Naive B cell (primary cell): Measurements from ENCODE around the gene TMEM87B. TPM values are rescaled to one million over a fixed set of nuclear protein-coding genes. Genes with fewer than 3 reads are reported as not detected.
"Not testable (repeated sequence)": the region's sequence is repeated elsewhere in the genome, so short reads cannot be mapped to it uniquely, and the experiment has no call there.

Experiments used
- ATAC-seq, 2 donors: fragments of 150-1000 bp; cut with Tn5 transposase; 2 replicates each; pipeline ENCODE4 v1.10.0; 2021; ENCODE audit warnings: low read depth in 2 of 2, mild to moderate bottlenecking in 2 of 2, moderate library complexity in 2 of 2
- DNase-seq: peaks from one replicate; pipeline ENCODE4 v3.0.0; 2022
- H3K27ac Mint-ChIP-seq, 6 donors: one replicate each; pipeline ENCODE4 v1.8.0; 2020 to 2022; ENCODE audit warnings: mild to moderate bottlenecking in 6 of 6, mixed read lengths in 6 of 6, moderate library complexity in 5 of 6, inconsistent platforms in 2 of 6
- H3K27me3 Mint-ChIP-seq, 3 donors: one replicate each; pipeline ENCODE4 v1.8.0; 2021 to 2022; ENCODE audit warnings: mixed read lengths in 3 of 3, mild to moderate bottlenecking in 1 of 3
- H3K36me3 Mint-ChIP-seq, 2 donors: one replicate each; pipeline ENCODE4 v1.8.0; 2020 to 2022; ENCODE audit warnings: mixed read lengths in 2 of 2, inconsistent platforms in 1 of 2, mild to moderate bottlenecking in 1 of 2
- H3K4me1 Mint-ChIP-seq, 3 donors: one replicate each; pipeline ENCODE4 v1.8.0; 2020 to 2022; ENCODE audit warnings: mixed read lengths in 3 of 3, inconsistent platforms in 1 of 3, mild to moderate bottlenecking in 1 of 3, moderate library complexity in 1 of 3
- H3K4me3 Mint-ChIP-seq, 8 donors: one replicate each; pipeline ENCODE4 v1.8.0; 2020 to 2022; ENCODE audit warnings: mild to moderate bottlenecking in 8 of 8, mixed read lengths in 8 of 8, moderate library complexity in 8 of 8, inconsistent platforms in 2 of 8
- H3K9me3 Mint-ChIP-seq, 7 donors: one replicate each; pipeline ENCODE4 v1.8.0; 2020 to 2022; ENCODE audit warnings: mixed read lengths in 7 of 7, mild to moderate bottlenecking in 5 of 7, inconsistent platforms in 2 of 7, moderate library complexity in 1 of 7
- polyA plus RNA-seq, 6 donors: library from polyadenylated mRNA; unstranded; fragments of 300-500 nt; fragmentation: Illumina TruSeq; gene quantifications; one replicate each; pipeline ENCODE4 v1.2.3, GENCODE V29; 2021; ENCODE audit warnings: low read depth in 6 of 6

TMEM87B gene
- polyA plus RNA-seq, 6 donors from 2014 or later = 5.3 to 12.6 (median 9.5) TPM

DNA sequence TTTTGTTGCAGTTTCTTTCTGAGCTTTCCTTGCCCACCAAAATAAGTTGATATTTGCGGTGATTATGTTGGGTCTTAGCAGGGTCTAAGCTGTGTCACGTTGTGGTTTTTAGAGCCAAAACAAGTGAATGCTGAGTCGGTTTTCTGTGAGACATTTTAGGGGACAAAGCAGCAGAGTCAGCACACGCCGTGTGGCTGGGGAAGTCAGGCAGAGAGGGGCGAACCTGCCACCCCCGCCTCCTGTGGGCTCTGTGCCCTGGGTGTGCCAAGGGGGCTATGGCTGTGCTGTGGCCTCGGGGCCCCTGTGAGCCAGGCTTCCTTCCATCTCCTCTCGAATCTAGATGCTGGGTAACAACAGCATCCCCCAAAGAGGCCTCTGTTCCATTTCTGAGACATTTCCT is 30.8 kb upstream of the TMEM87B start:
- Mint-ChIP-seq H3K27me3 (peaks cover 0 to 26% (median 7%) of the 10 kb centered on the region in 3 donors), H3K27ac (no peak overlapping the region), H3K4me1 (no peaks in the 10 kb centered on the region), H3K4me3 (no peak overlapping the region), H3K36me3 (no peaks in the 10 kb centered on the region), H3K9me3 (peaks cover 0 to 2% (median 0%) of the 10 kb centered on the region in 7 donors)
- no peak for ATAC-seq
- DNase-seq = no peak

- ATAC-seq (no peak), DNase-seq (no peak)
- Mint-ChIP-seq H3K27ac (no peak overlapping the region), H3K27me3 (peaks cover 0 to 27% (median 15%) of the 10 kb centered on the region in 3 donors), H3K4me1 (no peaks in the 10 kb centered on the region), H3K4me3 (no peak overlapping the region), H3K9me3 (peaks cover 0 to 2% (median 0%) of the 10 kb centered on the region in 7 donors), H3K36me3 (no peaks in the 10 kb centered on the region)
Observed at GRCh38 chr2:112024896-112025491, 30.1 kb upstream of the TMEM87B start.

DNA sequence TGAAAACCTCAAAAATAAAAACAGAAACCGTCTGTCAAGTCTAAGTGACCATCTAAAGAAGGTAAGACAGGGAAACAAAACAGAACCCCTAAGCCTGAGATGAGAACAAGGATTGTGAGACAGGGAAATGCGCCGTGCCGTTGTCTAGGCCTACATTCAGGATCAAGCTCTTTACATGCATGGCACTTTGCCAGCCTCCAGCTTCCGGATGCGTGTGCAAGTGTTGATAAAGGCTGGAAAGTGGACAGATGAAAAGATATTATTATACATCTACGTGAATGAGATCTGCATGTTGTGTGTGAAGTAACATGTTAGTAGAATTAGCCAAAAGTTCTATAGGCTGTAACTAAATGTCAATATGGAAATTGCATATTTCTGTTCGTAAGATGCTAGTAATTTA is 28.6 kb upstream of the TMEM87B start:
- no peak for ATAC-seq
- Mint-ChIP-seq H3K9me3 (peaks cover 0 to 2% (median 0%) of the 10 kb centered on the region in 7 donors), H3K36me3 (no peaks in the 10 kb centered on the region), H3K27ac (peak overlapping the region in 1 of 6 donors; percentile 26), H3K4me3 (no peak overlapping the region), H3K27me3 (peaks cover 0 to 18% (median 9%) of the 10 kb centered on the region in 3 donors), H3K4me1 (no peaks in the 10 kb centered on the region)
- no peak for DNase-seq

DNA sequence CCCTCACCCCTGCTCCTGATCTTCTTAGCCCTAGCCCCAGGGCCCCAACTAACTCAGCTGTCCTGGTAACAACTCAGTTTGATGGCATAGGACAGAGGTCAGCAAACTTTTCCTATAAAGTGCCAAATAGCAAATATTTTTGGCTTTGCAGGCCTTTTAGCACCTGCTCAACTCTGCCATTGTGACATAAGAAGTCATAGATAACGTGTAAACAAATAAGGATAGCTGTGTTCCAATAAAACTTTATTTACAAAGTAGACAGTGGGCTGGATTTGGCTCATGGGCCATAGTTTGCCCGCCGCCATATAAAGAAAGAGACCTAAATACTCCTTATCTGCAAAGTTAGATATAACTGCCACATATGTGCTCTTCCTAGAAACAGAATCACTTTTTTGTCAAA is 27.3 kb upstream of the TMEM87B start:
- DNase-seq (no peak), ATAC-seq (no peak)
- H3K9me3 Mint-ChIP-seq = peaks cover 0 to 2% (median 0%) of the 10 kb centered on the region in 7 donors
- H3K36me3 Mint-ChIP-seq = no peaks in the 10 kb centered on the region
- H3K27me3 Mint-ChIP-seq = peaks cover 0 to 13% (median 9%) of the 10 kb centered on the region in 3 donors
- no peak overlapping the region for H3K4me3 Mint-ChIP-seq
- no peak overlapping the region for H3K27ac Mint-ChIP-seq
- H3K4me1 Mint-ChIP-seq = no peaks in the 10 kb centered on the region

GRCh38 chr2:112029164-112029563 is 25.9 kb upstream of the TMEM87B start:
- no peak for ATAC-seq
- Mint-ChIP-seq H3K27ac (no peak overlapping the region), H3K4me3 (no peak overlapping the region), H3K27me3 (peaks cover 0 to 13% (median 9%) of the 10 kb centered on the region in 3 donors), H3K9me3 (peaks cover 0 to 2% (median 0%) of the 10 kb centered on the region in 7 donors), H3K36me3 (no peaks in the 10 kb centered on the region), H3K4me1 (no peaks in the 10 kb centered on the region)
- DNase-seq = no peak

DNA sequence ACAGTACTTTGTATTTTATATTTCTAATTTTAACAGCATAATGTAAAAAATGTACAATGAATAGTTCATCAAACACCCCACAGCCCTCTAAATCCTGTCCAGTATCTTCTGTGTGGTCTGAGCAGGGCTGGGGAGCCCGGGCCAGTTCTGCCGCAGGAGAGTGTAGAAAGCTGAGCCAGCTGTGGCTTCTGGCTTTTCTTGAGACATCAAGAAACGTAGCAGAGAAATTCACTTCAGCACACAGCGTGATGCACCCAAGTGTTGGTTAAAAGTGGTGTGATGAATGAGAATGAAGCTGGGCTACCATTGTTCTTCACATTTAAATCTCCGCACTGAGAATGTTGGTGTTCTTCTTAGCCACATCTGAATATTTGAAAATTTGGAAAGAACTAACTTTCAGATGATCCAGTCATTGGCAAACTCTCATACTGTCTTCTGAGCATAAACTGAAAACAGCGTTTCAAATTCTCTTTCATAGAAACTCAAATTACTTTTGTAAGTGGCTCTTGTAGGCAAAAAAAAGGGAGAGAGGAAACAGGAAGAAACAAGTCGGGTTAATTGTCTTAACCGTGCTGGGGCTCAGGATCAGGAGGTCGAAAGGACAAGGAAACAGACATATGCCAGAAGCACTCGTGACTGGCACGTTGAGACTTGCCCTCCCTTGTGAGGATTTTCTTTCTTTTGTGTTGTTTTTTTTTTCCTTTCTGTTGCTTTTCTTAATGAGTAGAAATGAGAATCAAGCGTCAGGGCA is 23.4 kb upstream of the TMEM87B start:
- Mint-ChIP-seq H3K4me1 (no peaks in the 10 kb centered on the region), H3K36me3 (no peaks in the 10 kb centered on the region), H3K27ac (peak overlapping the region in 1 of 6 donors; percentile 84), H3K9me3 (peaks cover 0 to 19% (median 6%) of the 10 kb centered on the region in 7 donors), H3K4me3 (no peak overlapping the region), H3K27me3 (peaks cover 0 to 13% (median 9%) of the 10 kb centered on the region in 3 donors)
- DNase-seq (no peak), ATAC-seq (no peak)

DNA sequence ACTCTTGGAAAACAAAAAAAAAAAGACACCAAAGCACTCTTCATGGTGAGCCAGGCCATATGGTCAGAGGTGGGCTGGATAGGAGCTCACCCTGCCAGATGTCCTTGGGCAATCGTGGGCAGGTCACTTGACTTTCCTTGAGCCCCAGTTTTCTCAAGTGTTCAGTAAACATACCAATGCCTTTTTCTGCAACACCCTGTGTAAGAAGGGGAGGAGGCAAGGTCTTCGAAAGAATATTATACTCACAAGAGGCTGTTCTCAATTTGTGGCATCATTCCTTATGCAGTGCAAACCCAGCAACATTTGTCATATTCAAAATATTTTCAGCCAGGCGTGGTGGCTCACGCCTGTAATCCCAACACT is 22.9 kb upstream of the TMEM87B start:
- Mint-ChIP-seq H3K27me3 (peaks cover 0 to 13% (median 9%) of the 10 kb centered on the region in 3 donors), H3K36me3 (no peaks in the 10 kb centered on the region), H3K27ac (peak overlapping the region in 1 of 6 donors; percentile 84)

DNA sequence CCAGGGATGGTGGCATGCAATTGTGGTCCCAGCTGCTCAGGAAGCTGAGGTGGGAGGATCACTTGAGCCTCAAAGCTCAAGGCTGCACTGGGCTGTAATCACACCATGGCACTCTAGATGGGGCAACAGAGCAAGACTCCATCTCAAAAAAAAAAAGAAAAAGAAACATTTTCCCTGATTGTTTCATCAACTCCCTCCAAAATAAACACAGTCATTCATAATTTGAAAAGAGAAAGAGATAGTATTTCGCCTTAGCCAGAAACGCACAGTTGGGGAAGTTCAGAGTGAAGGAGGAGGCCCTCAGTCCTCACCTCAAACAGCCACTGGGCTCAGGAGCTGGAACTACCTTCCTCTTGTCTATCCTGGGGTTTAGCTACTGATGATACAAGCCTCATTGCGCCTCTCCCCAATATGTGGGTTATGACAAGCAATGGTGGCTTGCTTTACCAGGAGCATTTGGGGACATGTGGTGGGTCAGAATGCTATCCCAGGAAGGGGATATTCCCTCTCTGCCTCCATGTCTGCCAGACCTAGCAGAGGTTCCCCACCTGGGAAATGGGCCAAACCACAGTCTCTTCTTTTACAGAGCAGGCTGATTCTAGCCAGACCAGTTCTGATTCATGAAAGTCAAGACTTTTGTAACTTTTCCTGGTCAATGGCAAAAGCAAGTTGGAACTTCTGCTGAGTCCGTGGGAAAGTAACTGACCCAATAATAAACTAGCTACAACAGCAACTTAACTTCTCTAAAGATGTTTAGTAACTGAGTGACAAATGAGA is 22.2 kb upstream of the TMEM87B start:
- no peaks in the 10 kb centered on the region for H3K4me1 Mint-ChIP-seq
- peaks cover 6 to 19% (median 9%) of the 10 kb centered on the region in 3 donors for H3K27me3 Mint-ChIP-seq
- no peak for DNase-seq
- peaks cover 5 to 6% of the 10 kb centered on the region in 2 donors for H3K36me3 Mint-ChIP-seq
- peaks cover 5 to 31% (median 14%) of the 10 kb centered on the region in 7 donors for H3K9me3 Mint-ChIP-seq
- H3K4me3 Mint-ChIP-seq = no peak overlapping the region
- no peak for ATAC-seq
- H3K27ac Mint-ChIP-seq = no peak overlapping the region

More for the DNA sequence above, 22.9 kb upstream of the TMEM87B start:
- Mint-ChIP-seq H3K4me3 (no peak overlapping the region), H3K9me3 (peaks cover 0 to 24% (median 8%) of the 10 kb centered on the region in 7 donors), H3K4me1 (no peaks in the 10 kb centered on the region)
- ATAC-seq = no peak
- DNase-seq = no peak

DNA sequence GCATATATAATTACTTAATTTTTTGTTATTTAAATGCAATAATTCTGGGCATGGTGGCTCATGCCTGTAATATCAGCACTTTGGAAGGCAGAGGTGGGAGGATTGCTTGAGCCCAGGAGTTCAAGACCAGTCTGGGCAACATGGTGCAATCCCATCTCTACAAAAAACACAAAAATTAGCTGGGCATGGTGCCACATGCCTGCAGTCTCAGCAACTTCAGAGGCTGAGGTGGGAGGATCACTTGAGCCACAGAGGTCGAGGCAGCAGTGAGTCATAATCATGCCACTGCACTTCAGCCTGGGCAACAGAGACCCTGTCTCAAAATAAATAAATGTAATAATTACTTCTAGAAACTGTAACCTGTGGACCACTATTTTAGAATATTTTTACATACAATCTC is 21.5 kb upstream of the TMEM87B start:
- Mint-ChIP-seq H3K27ac (no peak overlapping the region), H3K4me1 (no peaks in the 10 kb centered on the region), H3K27me3 (peaks cover 6 to 21% (median 9%) of the 10 kb centered on the region in 3 donors), H3K9me3 (peaks cover 5 to 38% (median 16%) of the 10 kb centered on the region in 7 donors), H3K36me3 (peaks cover 5 to 13% of the 10 kb centered on the region in 2 donors), H3K4me3 (peak overlapping the region in 1 of 8 donors; percentile 22)
- ATAC-seq = no peak
- no peak for DNase-seq

GRCh38 chr2:112034924-112035323 is 20.1 kb upstream of the TMEM87B start:
- DNase-seq (no peak), ATAC-seq (no peak)
- peaks cover 5 to 49% (median 16%) of the 10 kb centered on the region in 7 donors for H3K9me3 Mint-ChIP-seq
- H3K4me3 Mint-ChIP-seq = no peak overlapping the region
- H3K27ac Mint-ChIP-seq = no peak overlapping the region
- peaks cover 5 to 13% of the 10 kb centered on the region in 2 donors for H3K36me3 Mint-ChIP-seq
- no peaks in the 10 kb centered on the region for H3K4me1 Mint-ChIP-seq
- peaks cover 2 to 16% (median 6%) of the 10 kb centered on the region in 3 donors for H3K27me3 Mint-ChIP-seq

- Mint-ChIP-seq H3K27ac (no peak overlapping the region), H3K27me3 (peaks cover 0 to 8% (median 6%) of the 10 kb centered on the region in 3 donors), H3K36me3 (peaks cover 5 to 13% of the 10 kb centered on the region in 2 donors), H3K9me3 (peaks cover 5 to 49% (median 16%) of the 10 kb centered on the region in 7 donors), H3K4me1 (no peaks in the 10 kb centered on the region), H3K4me3 (no peak overlapping the region)
- DNase-seq (no peak), ATAC-seq (no peak)
Observed at GRCh38 chr2:112035786-112036185, 19.3 kb upstream of the TMEM87B start.

- Mint-ChIP-seq H3K9me3 (peaks cover 5 to 49% (median 14%) of the 10 kb centered on the region in 7 donors), H3K27ac (peak overlapping the region in 1 of 6 donors; percentile 33), H3K36me3 (peaks cover 5 to 13% of the 10 kb centered on the region in 2 donors)
- ATAC-seq, H3K27me3 Mint-ChIP-seq, DNase-seq, H3K4me3 Mint-ChIP-seq, H3K4me1 Mint-ChIP-seq: not testable (repeated sequence)
Observed at GRCh38 chr2:112039556-112039955, 15.5 kb upstream of the TMEM87B start.

GRCh38 chr2:112040066-112040465 is 15.0 kb upstream of the TMEM87B start:
- Mint-ChIP-seq H3K27ac (peak overlapping the region in 1 of 6 donors; percentile 25), H3K9me3 (peaks cover 4 to 46% (median 14%) of the 10 kb centered on the region in 7 donors), H3K36me3 (peaks cover 5 to 16% of the 10 kb centered on the region in 2 donors)
- not testable (repeated sequence) for DNase-seq, H3K4me1 Mint-ChIP-seq, ATAC-seq, H3K4me3 Mint-ChIP-seq, H3K27me3 Mint-ChIP-seq
